CD14-positive monocyte (primary cell): ENCODE results near the gene SPIB. TPM values are rescaled to one million over a fixed set of nuclear protein-coding genes. Genes with fewer than 3 reads are reported as not detected.

Source experiments
- DNase-seq, 3 donors: peaks; one replicate each; pipeline ENCODE4 v3.0.0-alpha.2; 2011 to 2022
- H2AFZ ChIP-seq: 2 replicates; pipeline ENCODE4 v1.6.0; 2012; ENCODE audit warnings: mild to moderate bottlenecking, low read depth, low read length, inconsistent platforms; ENCODE audit not compliant: insufficient read depth, poor library complexity, severe bottlenecking
- H3K27ac ChIP-seq, 2 donors: 1 replicate in 1 of 2; 2 replicates in 1 of 2; pipeline ENCODE4 v1.5.1; 2012 to 2013; ENCODE audit warnings: low read length in 2 of 2, control low read depth in 1 of 2, inconsistent platforms in 1 of 2, low read depth in 1 of 2, mild to moderate bottlenecking in 1 of 2
- H3K27me3 ChIP-seq, 2 donors: one replicate each; pipeline versions ENCODE4 v1.6.0 to v1.6.1; 2011 to 2013; ENCODE audit warnings: low read length in 2 of 2; ENCODE audit not compliant: control insufficient read depth in 2 of 2, insufficient read depth in 2 of 2
- H3K36me3 ChIP-seq, 2 donors: replicated peaks in 1 of 2; 1 replicate in 1 of 2; 2 replicates in 1 of 2; pipeline versions ENCODE4 v1.5.1 to v1.6.1; 2012 to 2013; ENCODE audit warnings: low read length in 2 of 2, control low read depth in 1 of 2, inconsistent platforms in 1 of 2, mild to moderate bottlenecking in 1 of 2; ENCODE audit not compliant: insufficient read depth in 2 of 2, control insufficient read depth in 1 of 2
- H3K4me1 ChIP-seq, 2 donors: 1 replicate in 1 of 2; 2 replicates in 1 of 2; pipeline versions ENCODE4 v1.5.1 to v1.6.1; 2012 to 2013; ENCODE audit warnings: low read length in 2 of 2, control low read depth in 1 of 2, inconsistent platforms in 1 of 2, mild to moderate bottlenecking in 1 of 2, moderate library complexity in 1 of 2; ENCODE audit not compliant: insufficient read depth in 2 of 2, control insufficient read depth in 1 of 2
- H3K4me2 ChIP-seq: replicated peaks from 2 replicates; pipeline ENCODE3; 2012; ENCODE audit warnings: low read length, moderate library complexity, mild to moderate bottlenecking; ENCODE audit not compliant: poor library complexity, severe bottlenecking; ENCODE audit errors: extremely low read depth
- H3K4me3 ChIP-seq, 3 experiments: fragments of 200-600 bp in 1 of 3; sonication (generic) in 1 of 3; replicated peaks in 1 of 3; 1 replicate in 2 of 3; 2 replicates in 1 of 3; pipeline ENCODE4 v1.5.1; 2011 to 2013; ENCODE audit warnings: low read length in 3 of 3, mild to moderate bottlenecking in 3 of 3, control low read depth in 2 of 3, low read depth in 2 of 3, inconsistent platforms in 1 of 3, moderate library complexity in 1 of 3
- H3K79me2 ChIP-seq: 2 replicates; pipeline ENCODE4 v1.6.0; 2012; ENCODE audit warnings: mild to moderate bottlenecking, control low read depth, inconsistent platforms, low read length, moderate library complexity; ENCODE audit not compliant: insufficient read depth
- H3K9ac ChIP-seq: 2 replicates; pipeline ENCODE4 v1.6.0; 2017; ENCODE audit warnings: low read length, mild to moderate bottlenecking; ENCODE audit not compliant: insufficient read depth, poor library complexity, severe bottlenecking
- H3K9me3 ChIP-seq, 2 donors: replicated peaks in 1 of 2; 1 replicate in 1 of 2; 2 replicates in 1 of 2; pipeline versions ENCODE4 v1.5.1 to v1.6.1; 2012 to 2013; ENCODE audit warnings: low read length in 2 of 2, control low read depth in 1 of 2; ENCODE audit not compliant: control insufficient read depth in 1 of 2, insufficient read depth in 1 of 2
- H4K20me1 ChIP-seq: 2 replicates; pipeline ENCODE4 v1.6.0; 2012; ENCODE audit warnings: mild to moderate bottlenecking, low read length, control low read depth, moderate library complexity; ENCODE audit not compliant: insufficient read depth
- H3K27ac Mint-ChIP-seq, 7 donors: one replicate each; pipeline ENCODE4 v1.8.0; 2020; ENCODE audit warnings: mild to moderate bottlenecking in 7 of 7, mixed read lengths in 7 of 7, moderate library complexity in 6 of 7, inconsistent platforms in 2 of 7
- H3K27me3 Mint-ChIP-seq, 3 donors: one replicate each; pipeline ENCODE4 v1.8.0; 2021 to 2022; ENCODE audit warnings: low read depth in 3 of 3, mild to moderate bottlenecking in 3 of 3, mixed read lengths in 3 of 3, moderate library complexity in 3 of 3, inconsistent platforms in 1 of 3
- H3K36me3 Mint-ChIP-seq, 2 donors: one replicate each; pipeline ENCODE4 v1.8.0; 2020; ENCODE audit warnings: mixed read lengths in 2 of 2, inconsistent platforms in 1 of 2, mild to moderate bottlenecking in 1 of 2
- H3K4me1 Mint-ChIP-seq: one replicate; pipeline ENCODE4 v1.8.0; 2020; ENCODE audit warnings: mild to moderate bottlenecking, mixed read lengths
- H3K4me3 Mint-ChIP-seq, 2 donors: one replicate each; pipeline ENCODE4 v1.8.0; 2020; ENCODE audit warnings: mild to moderate bottlenecking in 2 of 2, mixed read lengths in 2 of 2, moderate library complexity in 1 of 2
- H3K9me3 Mint-ChIP-seq, 7 donors: one replicate each; pipeline ENCODE4 v1.8.0; 2020 to 2022; ENCODE audit warnings: mixed read lengths in 7 of 7, mild to moderate bottlenecking in 6 of 7, moderate library complexity in 6 of 7, inconsistent platforms in 2 of 7
- CTCF ChIP-seq: fragments of 200-600 bp; IDR thresholded peaks from one replicate; pipeline ENCODE4 v1.8.0; 2022; ENCODE audit warnings: antibody characterized with exemption, mild to moderate bottlenecking
- WGBS: methylation state at CpG from one replicate; pipeline ENCODE4 v1.1.5; 2013; ENCODE audit warnings: missing lambda C conversion rate; ENCODE audit not compliant: insufficient coverage; 5-methylcytosine and 5-hydroxymethylcytosine counted together
- intact Hi-C, 2 donors: fragments of 100-400 bp; cut with micrococcal nuclease; formaldehyde crosslinking; loops; one replicate each; pipeline versions ENCODE4 v1.15.0 to v1.15.1; 2023
- polyA plus RNA-seq, 3 donors: library from polyadenylated mRNA; depleted of rRNA in 1 of 3; unstranded in 2 of 3; stranded (reverse) in 1 of 3; fragments of 300-500 nt in 2 of 3; fragments of >200 nt in 1 of 3; fragmentation: Illumina TruSeq in 2 of 3; gene quantifications; 1 replicate in 2 of 3; 2 replicates in 1 of 3; pipeline ENCODE4 v1.2.3, GENCODE V29; 2012 to 2021

Gene SPIB
- polyA plus RNA-seq, 3 donors: 0.16 to 2.3 (median 0.34) TPM

GRCh38 chr19:50465000-50465399 is 46.3 kb downstream of the SPIB start:
- WGBS: 94% methylated on average over 13 of the region's 13 CpGs
- no peak overlapping the region for H3K27ac Mint-ChIP-seq
- TF ChIP-seq CTCF: no peak

GRCh38 chr19:50465986-50466705 is 47.4 kb downstream of the SPIB start:
- H3K4me1 ChIP-seq: no peaks in the 10 kb centered on the region
- H3K79me2 ChIP-seq: no peaks in the 10 kb centered on the region
- no peak for DNase-seq
- H3K27ac ChIP-seq: no peak overlapping the region
- H3K4me1 Mint-ChIP-seq: no peaks in the 10 kb centered on the region
- no peaks in the 10 kb centered on the region for H3K9me3 ChIP-seq
- no peaks in the 10 kb centered on the region for H4K20me1 ChIP-seq
- H3K9me3 Mint-ChIP-seq: peaks cover 0 to 2% (median 0%) of the 10 kb centered on the region in 7 donors
- no peaks in the 10 kb centered on the region for H3K27me3 ChIP-seq
- H2AFZ ChIP-seq: no peak overlapping the region
- intact Hi-C loops: no loop called here
- H3K9ac ChIP-seq: no peak overlapping the region
- 83% methylated on average over 21 of the region's 29 CpGs for WGBS
- no peak overlapping the region for H3K4me3 Mint-ChIP-seq
- no peak overlapping the region for H3K4me3 ChIP-seq
- no peaks in the 10 kb centered on the region for H3K36me3 Mint-ChIP-seq
- H3K27ac Mint-ChIP-seq: no peak overlapping the region
- no peaks in the 10 kb centered on the region for H3K36me3 ChIP-seq
- TF ChIP-seq CTCF: no peak
- H3K27me3 Mint-ChIP-seq: peaks cover 3 to 8% (median 6%) of the 10 kb centered on the region in 3 donors
- H3K4me2 ChIP-seq: no peak overlapping the region

More at GRCh38 chr19:50465000-50465399, 46.3 kb downstream of the SPIB start:
- Histone ChIP-seq H3K27me3 (peaks cover 0 to 2% of the 10 kb centered on the region in 2 donors), H3K4me1 (no peaks in the 10 kb centered on the region), H3K27ac (no peak overlapping the region), H3K9ac (no peak overlapping the region), H3K79me2 (no peaks in the 10 kb centered on the region), H3K36me3 (no peaks in the 10 kb centered on the region), H3K4me2 (no peak overlapping the region), H3K4me3 (no peak overlapping the region), H4K20me1 (no peaks in the 10 kb centered on the region), H3K9me3 (no peaks in the 10 kb centered on the region), H2AFZ (no peak overlapping the region)
- Mint-ChIP-seq H3K27me3 (peaks cover 5 to 14% (median 10%) of the 10 kb centered on the region in 3 donors), H3K4me1 (peaks cover 1% of the 10 kb centered on the region), H3K36me3 (no peaks in the 10 kb centered on the region), H3K4me3 (no peak overlapping the region), H3K9me3 (no peaks in the 10 kb centered on the region)
- no peak for DNase-seq
- intact Hi-C loops: no loop called here
